HG03095 (cell line): Measurements from ENCODE around the gene CD109.
"Not testable (repeated sequence)": the region's sequence is repeated elsewhere in the genome, so short reads cannot be mapped to it uniquely, and the experiment has no call there.

Experiments
- ATAC-seq: cut with Tn5 transposase; IDR thresholded peaks from one replicate; pipeline ENCODE4 v1.9.1; 2021; ENCODE audit warnings: moderate library complexity; ENCODE audit not compliant: unreplicated experiment

The CD109 gene

DNA sequence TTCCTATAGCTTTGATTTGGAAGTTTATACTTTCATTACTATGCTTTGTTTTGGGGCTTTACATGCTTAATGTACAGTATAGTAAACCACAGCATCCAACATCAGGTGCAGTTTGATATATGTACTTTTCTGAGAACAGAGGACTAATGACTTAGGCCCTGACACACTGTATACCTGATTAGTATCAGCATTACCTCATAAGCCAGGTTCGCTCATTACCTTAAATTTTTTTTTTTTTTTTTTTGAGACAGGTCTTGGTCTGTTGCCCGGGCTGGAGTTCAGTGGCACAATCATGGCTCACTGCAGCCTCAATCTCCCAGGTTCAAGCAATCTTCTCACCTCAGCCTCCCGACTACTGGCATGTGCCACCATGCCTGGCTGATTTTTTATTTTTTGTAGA, 28.4 kb downstream of the CD109 start:
- no peak for ATAC-seq

DNA sequence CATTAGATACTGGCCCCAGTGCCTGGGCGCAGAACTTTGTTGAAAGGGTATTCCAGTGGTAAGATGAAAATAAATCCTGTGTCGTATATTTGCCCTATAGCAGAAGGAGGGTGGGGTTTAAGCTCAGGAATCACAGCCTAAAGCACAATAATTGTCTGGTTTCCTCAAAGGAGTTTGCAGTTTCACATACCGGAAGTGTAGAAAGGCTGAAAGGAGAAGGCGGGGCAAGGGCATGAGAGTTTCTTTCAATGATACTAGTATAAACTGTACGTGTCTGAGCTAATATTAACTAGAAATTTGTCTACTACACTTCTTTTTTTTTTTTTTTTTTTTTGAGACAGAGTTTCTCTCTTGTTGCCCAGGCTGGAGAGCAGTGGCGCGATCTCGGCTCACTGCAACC, 29.2 kb downstream of the CD109 start:
- ATAC-seq = not testable (repeated sequence)

DNA sequence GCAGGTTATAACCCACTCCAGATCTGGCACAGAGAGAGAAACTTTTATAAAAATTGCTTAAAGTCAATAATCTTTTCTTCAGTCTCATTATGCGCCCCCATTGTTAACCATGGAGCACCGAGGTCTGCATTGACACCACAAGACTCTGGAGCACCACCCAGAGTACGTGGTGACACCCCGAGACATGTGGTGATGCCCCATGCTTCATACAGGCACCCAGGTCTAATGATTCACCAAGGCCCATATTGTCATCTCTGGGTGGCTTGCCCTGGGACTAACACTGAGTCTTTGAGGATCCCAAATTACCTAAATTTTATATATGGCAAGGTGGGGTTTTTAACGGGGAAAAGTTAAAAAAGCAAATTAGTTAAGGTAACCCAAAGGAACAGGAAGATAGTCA, 31.1 kb downstream of the CD109 start:
- ATAC-seq = no peak

DNA sequence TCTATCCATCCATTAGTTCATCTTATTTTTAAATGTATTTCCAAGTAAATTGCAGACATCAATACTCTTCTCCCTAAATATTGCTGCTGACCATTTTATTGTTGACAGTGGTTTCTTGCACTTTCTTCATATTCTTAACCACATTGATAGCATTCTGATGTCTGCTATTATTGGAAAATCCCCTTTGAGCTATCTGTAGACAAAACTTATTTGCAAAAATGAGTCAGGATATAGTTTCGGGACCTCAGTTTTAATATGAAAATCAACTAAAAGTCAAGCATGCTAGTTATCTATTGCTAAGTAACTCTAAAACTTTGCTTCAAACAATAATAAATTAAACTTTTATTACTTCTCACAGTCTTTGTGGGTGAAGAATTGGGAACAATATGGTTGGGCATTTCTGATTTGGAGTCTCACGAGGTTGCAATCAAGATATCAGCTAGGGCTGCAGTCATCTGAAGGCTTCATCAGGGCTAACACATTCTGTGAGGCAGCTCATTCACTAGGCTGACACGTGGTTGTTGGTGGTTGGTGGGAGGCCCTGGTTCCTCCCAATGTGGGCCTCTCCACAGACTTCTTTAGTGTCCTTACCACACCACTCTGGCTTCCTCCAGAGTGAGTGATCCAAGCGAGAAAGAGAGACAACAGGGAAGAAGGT, 32.7 kb downstream of the CD109 start:
- peak; percentile 51 for ATAC-seq

DNA sequence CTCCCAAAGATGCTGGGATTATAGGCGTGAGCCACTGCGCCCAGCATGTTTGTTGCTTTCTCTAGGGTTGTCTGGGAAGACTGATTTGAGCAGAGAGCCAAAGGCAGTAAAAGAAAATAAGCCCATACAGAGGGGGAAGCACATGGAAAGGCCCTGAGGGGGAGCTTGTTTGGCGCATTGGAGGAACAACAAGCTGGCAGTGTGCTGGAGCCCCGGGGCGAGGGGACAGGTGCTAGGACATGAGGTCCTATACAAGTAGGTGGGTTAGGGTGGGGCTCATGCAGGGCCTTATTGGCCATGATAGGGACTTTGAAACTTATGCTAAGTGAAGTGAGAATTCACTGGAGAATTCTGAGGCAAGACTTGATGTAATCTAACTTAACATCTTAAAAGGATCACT, 35.3 kb downstream of the CD109 start:
- no peak for ATAC-seq

DNA sequence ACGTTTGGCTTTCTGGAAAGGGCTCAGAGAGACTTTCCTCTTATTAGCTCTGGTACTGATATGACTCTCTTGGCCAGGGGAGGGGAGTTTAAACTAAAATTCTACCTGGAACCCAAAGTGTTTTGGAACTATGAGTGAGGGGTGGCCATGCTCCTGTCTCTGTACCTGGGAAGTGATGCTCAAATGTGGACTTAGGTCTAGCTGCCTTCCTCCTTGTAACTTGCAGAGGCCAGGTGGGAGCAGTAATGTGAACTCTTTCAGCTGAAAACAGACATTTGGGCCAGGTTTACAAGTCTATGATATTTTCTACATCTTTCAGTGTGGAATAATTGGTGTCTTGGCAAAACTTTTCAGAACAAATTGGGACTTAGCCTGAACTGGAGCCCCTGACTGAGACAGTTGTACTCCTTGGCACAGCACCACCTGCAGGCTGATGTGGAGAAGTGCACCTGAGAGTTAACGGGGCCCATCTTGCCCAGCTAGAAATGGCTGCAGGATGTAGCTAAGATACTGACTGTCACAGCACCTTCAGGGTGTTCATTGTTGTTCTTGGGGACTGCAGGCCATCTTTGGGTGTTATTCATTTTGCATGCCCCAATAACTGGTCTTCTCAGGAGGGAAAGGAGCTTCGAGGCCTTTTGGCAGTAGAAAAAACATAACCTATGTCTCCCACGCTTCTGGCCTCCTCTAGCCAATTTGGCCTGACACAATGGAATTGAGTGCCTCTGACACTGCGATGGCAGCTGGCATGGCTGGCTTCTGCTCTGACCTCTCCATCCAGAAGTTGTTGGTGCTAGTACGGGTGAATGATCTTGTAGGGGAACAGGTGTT, 37.1 kb downstream of the CD109 start:
- ATAC-seq = peak; percentile 78

DNA sequence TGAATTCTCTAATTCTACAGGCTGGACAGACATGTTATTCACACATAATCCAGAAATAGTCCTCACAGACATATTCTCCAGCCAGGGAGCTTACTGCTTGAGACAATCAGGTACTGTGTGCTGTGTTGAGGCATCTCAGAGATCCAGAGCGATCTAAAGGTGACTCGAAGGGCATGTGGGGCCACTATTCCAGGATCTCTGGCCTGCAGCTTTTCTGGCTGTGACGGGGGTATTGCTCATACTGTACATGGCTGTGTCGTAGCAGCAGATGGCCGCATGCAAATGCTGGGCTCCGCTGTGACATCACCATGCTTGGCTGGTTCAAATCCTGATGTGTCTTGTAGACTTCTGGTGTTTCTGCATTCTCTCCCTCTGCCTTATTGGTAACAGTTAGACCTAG, 37.8 kb downstream of the CD109 start:
- ATAC-seq = no peak

DNA sequence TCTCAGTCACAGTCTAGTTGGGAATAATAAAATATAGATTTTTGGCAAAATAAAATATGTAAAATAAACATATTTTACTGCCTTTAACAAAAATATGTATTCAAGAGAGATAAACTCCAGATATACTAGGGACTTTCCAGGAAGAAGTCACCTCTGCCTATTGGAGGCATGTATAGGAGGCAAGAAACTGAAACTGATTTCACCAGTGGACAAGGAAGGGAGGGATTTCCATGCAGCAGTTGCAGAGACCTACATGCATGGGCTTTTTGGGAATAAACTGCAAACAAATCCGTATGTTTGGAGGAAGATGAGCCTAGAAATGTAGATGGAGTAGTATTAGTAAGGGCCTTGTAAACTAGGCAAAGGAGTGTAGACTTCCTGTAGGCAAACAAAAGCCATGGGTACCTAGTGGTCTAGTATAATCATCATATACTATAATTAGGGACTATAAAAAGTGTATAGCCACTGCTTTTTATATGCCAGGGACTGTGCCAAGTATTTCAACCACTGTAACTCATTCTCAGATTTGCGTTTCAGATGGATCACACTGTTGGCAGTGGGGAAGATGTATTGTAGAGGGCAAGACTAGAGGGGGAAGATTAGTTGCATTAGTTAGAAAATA, 38.9 kb downstream of the CD109 start:
- ATAC-seq = no peak

DNA sequence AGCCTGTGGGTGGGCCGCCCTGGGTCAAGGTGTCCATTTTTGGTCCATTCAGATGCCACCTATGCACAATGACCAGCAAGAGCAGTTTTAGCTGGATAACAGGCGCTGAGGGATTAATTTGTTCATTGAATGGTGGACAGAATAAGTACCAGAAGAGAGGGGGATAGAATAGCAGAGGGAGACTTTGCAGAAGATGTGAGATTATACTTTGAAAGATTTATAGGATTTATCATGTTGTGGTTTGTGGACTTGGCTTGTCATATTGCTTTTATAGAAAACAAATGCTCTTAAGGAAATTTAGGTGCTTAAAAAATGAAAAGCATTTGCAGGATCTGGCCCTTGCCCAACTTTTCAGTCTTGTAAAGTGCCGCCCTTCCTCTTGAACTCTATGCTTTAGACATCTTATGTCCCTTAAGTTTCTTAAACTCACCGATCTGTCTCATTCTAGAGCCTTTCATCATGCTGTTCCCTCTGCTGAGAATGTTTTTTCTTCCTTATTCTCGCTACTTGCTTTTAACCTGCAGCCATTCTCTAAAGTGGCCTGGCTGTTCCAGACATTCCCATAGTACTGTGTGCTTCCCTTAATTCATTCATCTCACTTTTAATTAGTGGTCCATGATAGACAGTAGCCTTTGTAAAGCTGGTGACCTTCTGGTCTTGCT, 42.5 kb downstream of the CD109 start:
- ATAC-seq = no peak

DNA sequence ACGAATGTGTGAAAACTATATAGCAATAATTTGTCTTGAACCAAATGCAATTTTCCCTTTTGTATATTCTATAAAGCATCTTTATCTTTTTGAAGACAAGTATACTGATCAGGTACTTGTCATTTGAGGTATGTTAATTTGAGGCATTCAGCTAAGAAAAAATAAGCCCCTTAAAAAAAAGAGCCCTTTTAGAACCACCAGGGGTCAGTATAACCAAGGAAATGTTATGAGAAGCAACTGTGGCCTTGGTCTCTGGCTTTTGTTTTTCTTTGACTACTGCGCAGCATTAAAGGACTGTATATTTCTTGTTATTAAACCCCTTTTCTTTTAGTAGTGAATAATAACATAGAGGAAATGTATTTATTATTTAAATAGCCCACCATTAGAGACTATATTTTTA, 43.1 kb downstream of the CD109 start:
- no peak for ATAC-seq

DNA sequence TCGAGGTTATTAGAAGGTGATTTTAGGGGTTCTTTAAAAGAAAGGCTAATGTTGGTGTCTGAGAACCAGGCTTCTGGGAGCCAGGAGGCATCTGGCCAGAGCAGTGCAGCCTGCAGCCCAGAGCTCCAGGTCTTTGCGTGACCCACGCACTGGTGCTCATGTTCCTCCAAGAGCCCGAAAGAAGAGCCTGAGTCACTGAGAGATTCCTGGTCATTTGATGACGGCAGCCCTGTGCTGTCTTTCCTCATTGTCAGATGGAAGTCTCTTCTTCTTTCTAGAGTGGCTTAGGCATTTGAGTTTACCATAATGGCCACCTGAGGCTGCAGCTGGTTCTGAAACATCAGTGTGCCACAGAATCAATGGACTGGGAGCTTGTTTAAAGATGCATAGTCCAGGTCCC, 46.4 kb downstream of the CD109 start:
- ATAC-seq = no peak

DNA sequence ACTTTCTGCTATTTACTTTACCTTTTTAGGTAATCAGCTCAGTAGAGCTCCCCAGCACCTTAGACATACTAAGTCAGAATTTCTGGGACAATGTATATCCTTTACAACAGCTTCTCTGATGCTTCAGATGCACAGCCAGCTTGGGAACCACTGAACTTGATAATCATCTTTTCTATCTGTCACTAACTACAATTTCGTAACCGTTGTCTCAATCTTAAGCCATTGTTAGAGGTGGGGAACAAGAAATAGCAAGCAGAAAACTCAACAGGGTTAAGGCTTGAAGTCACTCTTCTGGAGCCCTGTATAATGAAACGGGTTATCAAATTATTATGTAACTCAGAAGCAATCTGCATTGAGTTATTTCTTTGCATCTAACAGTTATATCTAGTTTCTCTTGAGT, 47.1 kb downstream of the CD109 start:
- ATAC-seq = no peak

DNA sequence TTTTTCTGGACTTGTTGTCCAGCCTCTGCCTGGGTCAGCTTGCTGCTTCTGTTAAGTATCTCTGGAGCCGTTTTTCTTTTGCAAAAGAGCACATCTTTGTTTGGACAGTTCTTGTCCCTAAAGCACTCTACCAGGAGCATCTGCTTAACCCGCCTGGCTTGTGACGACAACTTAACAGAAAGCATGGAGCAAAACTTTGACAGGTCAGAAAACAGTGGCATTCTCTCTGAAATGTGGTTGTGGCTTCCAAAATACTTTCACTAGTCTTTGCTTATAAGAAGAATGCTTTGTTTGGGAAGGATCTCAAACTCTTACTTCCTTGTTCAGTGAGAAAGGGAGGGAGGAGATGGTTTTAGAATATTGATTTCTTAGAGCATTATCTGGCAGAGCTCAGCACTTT, 47.6 kb downstream of the CD109 start:
- no peak for ATAC-seq

DNA sequence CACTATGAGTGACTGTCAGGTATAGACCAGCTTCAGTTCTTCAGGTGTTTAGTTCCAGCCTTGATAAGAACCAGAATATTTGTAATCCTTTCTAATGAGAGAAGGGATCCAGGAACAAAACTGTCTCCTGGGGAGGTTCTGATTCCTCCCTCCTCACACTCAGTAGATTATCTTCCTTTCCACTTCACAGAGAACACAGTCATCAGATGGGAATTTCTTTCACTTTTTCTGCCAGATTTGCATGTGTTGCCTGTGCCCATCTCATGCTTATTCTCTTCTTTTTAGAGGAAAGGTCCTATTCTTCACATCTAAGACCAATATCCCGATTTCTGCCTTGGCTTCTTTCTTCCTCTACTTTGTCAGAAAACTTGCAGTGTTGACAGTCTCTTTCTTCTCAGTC, 50.8 kb downstream of the CD109 start:
- ATAC-seq = no peak

DNA sequence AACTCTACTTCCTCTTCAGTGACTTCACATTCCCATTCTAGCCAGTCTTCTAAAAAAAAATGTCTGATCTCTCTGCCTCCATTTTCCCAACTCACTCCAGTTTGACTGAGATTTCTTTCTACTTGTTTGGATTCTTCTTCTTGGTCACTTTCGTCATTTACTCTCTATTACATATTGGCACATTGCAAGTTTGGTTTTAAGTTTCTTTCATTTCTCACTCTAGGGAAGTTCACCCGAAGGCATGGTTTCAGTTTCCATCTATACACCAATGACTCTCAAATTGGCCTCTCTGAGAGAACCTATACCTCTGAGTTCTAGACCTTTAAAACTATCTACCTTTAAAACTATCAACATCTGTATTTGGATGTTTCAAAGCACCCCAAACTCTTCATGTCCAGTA, 51.3 kb downstream of the CD109 start:
- ATAC-seq = peak; percentile 98

DNA sequence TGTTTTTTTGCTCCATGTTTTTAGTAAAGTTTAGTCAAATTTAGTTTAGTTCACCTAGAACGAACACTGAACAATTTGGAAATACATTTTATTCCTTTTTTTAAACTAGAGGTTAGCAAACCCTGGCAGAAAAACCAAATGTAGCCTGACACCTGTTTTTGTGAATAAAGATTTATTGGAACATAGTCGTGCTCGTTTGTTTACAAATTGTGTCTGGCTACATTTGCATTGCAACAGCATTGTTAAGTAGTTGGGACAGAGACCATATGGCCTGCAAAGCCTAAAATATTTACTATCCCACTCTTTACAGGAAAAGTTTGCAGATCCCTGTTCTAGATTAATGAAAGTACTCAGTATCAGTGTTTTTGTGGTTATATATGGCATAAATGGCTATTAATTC, 56.9 kb downstream of the CD109 start:
- ATAC-seq = no peak

DNA sequence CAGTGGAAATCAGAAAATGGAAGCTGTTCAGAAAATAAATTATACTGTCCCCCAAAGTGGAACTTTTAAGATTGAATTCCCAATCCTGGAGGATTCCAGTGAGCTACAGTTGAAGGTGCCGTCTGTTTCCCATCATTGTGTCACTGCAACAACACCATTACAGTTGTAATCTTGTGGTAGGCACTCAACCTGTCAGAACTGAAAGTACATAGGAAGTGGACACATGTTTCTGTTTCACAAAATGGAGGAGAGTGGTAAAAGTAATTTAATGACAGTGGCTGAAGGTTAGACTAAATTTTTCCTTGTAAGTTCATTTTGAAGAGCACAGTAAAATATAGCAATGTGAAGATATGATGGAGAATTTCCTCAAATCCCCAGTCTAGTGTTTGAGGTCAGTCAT, 70.0 kb downstream of the CD109 start:
- ATAC-seq = no peak

DNA sequence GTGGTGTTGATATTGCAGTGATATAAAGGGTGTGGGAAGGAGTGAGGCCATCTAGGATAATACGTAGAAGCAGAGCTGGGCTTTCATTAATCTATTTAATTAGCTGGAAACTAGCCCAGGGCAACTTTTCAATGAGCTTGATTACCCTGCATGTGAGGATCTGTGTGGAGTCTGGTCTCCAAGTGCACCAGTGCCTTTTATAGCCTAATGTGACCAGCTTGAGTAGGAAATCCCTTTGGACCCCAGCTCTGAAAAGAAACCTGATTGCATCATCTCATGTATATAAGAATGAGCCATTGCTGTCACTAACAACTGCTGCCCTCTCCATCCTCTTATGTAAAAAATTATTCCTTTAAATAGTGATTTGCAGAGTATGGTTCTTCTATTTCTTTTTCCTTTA, 72.6 kb downstream of the CD109 start:
- ATAC-seq = no peak

DNA sequence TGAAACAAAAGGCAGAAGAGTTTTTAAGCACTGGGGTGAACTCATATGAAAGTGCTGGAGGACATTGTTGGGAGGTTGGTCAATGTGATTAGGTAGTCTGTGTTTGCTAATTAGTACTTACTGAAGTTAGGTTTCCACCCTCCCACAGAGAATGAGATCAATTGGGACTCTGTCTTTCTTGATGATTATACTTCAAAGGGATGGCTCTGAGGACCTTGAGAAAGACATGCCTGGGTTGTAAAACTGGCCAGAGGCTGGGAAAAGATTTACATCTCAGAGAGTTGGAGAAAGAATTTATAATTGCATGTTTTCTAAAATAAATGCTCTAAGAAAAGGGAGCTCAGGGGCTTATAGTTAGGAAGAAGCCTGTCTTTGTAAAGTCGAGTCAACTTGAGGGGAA, 74.0 kb downstream of the CD109 start:
- no peak for ATAC-seq

DNA sequence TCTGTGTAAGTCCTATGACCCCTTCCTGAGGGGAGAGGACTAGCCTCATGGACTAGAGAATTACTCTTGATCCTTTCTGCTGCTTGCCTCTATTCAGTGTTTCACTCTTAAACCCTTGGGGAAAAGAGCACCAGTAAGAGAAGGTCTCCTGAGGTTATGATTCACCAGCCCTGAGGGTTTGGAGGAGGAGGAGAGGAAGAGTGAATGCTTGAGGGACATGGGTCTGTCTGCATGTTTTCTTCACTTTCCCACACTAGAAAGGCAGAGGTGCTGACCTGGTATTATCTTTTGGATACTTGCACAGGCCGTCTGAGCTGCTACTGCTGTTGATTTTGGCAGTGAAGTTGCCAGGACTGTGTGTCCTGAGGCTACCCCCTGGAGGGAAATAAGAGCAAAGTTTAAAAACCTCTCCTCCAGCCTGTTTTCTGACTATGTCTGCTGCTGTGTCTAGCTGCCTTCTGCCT, 78.3 kb downstream of the CD109 start:
- no peak for ATAC-seq

DNA sequence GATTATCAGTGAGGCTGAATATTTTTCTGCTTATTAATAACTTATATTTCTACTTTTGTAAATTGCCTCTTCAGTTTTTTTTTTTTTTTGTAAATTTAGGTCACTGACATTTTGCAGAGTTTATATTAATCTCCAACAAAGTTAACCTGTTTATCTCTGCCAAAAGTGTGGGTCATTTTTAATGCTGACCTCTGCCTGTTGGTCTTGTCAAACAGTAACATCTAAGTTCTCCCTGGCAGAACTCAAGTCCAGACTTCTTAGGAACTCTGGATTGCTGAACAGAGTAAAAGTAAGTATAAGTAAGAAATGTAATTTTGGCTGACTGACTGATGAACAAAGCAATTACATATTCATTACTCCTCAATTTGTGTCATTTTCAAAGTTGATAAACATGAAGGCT, 83.9 kb downstream of the CD109 start:
- ATAC-seq = no peak

DNA sequence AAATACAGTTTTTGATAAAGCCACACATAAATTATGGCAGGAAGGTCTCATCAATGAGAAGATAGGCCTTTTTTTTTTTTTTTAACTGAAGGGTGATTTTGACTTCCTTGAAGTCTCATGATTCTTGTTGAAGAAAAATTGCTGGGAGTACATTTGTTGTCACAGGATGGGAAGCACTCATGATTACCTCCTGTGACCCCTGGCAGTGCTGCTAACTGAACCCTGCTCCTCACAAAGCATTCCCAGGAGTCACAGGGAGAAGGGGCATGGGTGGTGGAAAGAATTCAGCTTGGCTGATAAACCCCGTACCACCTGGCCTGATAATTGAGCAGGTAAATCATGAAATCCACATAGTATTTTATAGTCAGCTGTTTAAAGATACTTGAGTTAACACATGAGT, 86.9 kb downstream of the CD109 start:
- no peak for ATAC-seq
